RKO (cell line): ENCODE data around the gene UBA1.
A peak's percentile ranks its signal among the peaks of the same experiment; 100 is the strongest.

Source experiments
- DNase-seq: peaks from one replicate; pipeline ENCODE4 v3.0.0-alpha.2; 2016; ENCODE audit warnings: low spot score

Gene UBA1

DNA sequence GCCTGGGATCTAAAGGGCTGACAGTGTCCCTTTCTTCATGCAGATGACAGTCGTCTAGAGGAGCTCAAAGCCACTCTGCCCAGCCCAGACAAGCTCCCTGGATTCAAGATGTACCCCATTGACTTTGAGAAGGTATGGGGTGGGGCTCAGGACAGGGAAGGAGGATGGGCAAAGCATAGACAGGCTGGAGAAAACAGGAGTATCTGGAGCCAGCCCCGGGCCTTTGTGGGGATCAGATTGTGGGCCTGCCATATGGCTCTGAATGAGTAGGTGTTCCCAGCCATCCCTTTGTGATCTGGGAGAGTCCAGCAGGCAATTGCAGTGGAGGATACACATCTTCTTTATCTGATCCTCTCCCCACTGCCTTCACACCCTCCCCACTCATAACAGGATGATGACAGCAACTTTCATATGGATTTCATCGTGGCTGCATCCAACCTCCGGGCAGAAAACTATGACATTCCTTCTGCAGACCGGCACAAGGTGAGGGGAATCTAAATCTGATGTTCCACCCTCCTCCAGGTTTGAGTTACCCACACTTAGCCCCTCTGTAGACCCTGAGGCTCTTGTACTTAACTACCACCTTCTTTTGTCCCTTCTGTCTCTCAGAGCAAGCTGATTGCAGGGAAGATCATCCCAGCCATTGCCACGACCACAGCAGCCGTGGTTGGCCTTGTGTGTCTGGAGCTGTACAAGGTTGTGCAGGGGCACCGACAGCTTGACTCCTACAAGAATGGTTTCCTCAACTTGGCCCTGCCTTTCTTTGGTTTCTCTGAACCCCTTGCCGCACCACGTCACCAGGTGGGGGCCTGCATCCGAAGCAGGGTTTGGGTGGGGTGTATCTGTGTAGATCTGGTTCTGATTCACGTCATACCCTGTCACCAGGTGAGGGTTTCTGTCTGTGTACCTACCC, 19.0 kb downstream of the UBA1 start:
- DNase-seq: no peak

DNA sequence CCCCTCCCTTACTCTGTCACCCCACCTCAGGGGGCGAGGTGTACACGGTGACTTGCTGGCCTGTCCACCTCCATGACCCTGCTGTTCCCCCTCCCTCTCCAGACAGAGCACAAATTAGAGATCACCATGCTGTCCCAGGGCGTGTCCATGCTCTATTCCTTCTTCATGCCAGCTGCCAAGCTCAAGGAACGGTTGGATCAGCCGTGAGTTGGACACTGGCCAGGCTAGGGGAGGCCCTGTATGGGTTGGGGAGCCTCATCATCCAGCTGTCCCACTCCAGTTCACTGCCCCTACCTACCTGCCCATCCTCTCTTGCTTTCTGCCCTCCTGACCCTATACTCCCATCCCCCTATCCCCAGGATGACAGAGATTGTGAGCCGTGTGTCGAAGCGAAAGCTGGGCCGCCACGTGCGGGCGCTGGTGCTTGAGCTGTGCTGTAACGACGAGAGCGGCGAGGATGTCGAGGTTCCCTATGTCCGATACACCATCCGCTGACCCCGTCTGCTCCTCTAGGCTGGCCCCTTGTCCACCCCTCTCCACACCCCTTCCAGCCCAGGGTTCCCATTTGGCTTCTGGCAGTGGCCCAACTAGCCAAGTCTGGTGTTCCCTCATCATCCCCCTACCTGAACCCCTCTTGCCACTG, 20.9 kb downstream of the UBA1 start:
- no peak for DNase-seq

DNA sequence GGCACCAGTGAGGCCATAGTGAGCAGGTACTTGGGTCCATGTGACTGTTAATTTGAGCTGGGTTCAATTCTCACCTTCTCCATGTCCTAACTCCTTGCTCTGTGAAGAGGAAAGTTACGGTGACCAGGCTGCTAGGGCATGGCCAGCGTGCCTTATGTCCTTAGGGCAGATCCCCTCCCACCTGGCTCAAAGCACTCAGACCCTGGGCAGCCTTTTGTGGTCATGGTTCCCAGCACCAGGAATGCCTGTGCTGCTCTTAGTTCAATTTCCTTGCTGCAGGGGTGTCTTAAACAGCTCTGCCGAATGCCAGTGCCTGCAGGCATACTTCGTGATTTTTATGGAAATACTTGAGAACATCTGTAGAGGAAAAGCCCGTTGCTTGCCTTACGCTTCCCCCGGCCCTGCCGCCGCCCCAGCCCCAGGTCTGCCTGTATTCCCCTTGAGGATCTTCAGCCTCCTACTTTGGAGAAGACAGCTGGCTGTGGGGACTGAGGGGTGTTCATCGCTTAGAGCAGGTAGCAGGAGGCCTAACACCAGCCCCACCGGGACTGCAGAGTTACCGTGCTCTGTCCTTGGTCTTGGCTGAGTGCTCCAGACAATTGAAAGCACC, 21.8 kb downstream of the UBA1 start:
- DNase-seq: no peak

DNA sequence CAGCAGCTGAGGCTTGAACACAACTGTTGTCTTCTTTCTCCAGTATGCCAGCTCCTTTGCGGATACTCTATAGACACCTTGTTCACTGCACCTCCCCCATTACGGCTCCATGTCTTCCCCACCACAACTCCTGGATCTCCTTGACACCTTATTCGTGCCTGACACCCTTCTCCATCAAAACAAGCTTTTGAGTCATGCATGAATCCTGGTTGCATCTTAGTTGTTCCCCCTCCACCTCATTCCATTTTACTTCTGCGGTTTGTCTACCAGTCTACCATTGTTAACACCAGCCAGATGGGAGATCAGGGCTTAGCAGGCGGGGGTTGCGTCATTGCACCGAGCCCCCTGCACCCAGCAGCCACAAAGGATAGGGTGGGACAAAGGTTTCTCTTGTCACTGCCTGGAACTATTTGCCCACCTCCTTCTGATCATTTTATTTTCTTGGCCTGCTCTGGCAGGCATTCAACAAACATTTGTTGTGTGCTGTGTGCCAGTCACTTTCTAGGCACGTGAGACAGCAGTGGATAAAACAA, 22.8 kb downstream of the UBA1 start:
- no peak for DNase-seq

DNA sequence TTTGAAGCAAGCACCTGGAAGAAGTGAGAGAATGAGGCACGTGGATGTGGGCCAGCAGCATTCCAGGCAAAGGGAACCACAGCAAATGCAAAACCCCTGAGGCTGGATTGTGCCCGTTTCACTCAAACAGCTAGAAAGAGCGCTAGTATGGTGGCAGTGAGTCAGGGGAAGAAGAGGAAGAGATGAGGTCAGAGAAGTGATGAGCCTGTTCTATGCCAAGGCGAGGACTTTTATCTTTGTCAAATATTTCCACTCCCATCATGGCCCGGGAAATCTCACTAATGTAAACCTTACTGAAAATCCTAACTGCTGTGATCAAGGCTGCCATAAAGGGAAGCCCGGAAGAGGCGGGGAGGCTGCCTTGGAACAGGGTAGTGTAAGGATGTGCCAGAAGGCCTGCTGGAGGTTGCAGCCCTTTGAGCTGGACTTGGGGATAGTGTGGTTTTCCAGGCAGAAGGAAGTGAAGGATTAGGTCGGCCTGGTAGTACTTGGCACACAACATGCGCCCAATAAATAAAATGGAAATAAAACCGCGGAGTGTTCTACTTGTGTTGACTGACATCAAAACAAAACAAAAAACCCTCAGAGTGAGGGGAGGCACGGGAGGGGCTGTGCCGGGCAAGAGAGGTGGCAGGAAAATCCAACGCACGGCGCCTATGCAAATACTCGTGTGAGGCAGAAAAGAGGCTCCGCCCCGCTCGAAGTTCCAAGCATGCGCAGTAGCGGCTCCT, 23.7 kb downstream of the UBA1 start:
- DNase-seq: peak; percentile 84

DNA sequence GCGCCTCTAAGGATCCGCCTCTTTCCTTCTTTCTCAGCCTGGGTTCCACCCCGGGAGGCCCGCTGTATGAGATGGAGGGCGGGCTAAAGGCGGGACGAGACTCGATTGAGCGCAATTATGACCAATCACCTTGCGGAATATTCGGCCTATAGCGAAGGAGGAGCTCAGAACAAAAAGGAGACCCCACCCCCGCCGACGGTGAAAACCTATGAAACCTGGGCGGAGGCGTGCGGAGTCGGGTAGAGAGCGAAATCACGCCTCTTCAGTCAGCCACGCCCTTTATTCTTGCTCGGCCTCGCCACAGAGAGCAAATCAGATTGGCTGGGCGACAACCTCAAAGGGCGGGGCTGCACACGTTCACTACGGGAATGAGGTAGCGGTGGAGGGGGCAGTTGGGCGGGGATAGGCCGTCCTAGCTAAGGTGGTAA, 24.2 kb downstream of the UBA1 start:
- peak; percentile 99 for DNase-seq

DNA sequence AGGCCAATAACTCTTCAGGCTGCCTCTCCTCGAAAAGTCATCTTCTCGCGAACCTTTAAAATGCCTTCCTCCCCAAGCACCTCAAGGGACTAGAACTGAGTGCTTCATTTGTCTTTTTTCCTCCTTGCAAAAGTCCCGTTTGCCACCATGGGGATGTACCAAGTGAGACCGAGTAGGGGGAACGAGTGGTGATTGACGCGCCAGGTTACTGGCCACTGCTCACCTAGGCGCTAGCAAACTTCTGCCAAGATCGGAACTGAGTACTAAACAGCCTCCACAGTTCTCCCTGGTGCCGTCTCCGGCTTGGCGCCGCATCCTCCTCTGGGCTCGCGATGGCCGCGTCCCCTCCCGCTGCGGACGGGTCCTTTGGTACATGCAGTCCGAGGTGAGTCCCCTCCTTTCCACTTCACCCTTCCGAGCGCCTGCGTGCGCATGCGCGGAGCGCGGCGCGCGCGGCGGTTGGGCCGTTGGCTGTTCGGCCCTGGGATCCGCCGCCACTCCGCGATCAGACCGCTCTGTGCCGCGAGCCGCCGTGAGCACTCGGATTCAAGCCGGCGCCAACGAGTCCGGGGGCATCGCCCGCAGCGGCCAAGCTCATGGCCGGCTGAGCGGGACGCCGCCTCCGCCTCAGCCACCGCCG, 24.8 kb downstream of the UBA1 start, which contains the start of gene CDK16:
Gene CDK16, plus strand, starts transcription at position 402 of the 640 bp plus-strand sequence. CDS start 4,877 bp downstream, outside the sequence.
- DNase-seq: peak; percentile 85

DNA sequence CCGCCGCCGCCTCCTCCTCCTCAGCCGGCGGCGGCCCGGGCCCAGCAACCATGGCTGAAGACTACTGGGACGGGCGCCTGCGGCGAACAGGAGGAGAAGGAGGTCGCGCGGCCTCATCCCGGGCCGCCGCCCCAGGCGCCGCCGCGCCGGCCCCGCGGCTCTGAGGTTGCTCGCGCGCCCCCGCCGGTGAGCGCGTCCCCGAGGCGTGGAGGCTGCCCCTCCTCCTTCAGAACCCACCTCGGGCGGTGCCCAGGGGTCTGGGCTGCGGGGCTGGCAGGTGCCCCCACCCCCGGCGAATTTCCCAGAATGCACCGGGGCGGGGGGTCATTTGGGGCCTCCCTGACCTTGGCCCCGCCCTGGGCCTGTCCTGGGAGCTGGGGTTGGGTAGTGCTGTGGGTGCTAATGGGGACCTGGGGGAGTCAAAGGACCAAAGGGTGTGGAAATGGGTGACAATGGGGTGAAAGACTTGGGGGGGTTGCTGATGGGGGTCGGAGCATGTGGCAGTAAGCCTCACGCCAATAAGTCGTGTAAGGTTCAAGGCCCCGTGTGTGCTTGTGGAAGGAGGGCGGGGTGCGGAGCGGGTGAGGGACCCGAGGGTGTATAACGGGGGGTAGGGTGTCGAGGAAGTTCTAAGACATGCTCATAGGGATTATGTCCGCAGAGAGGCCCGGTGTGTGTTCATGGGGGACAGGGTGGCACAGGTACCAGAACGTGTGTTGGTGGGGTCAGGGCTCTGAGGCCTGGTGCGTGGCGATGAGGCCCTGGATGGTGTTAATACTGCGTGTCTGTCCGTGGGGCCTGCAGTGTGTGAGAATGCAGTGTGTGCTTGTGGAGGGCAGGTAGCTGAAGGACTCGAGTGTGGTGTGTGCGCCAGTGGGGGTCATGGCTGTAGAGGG, 25.5 kb downstream of the UBA1 start:
- no peak for DNase-seq

DNA sequence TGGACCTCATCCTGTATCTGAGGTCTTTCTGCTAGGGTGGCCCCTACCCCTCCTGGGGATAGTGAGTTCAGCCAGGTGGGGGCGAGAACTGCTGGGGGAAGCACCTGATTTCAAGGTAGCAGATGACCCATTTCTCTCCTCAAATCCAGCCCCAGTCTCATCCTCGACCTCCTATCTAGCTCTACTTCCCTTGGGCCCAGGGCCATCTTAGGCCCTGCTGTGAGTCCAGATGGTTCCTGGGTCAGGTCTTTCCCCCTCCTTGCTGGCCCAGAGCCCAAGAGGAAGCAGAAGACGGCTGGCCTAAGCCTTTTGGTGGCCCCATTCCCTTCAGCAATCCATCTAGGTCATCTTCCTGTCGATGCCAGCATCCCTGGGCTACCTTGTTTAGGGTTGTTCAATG, 28.1 kb downstream of the UBA1 start:
- DNase-seq: no peak

DNA sequence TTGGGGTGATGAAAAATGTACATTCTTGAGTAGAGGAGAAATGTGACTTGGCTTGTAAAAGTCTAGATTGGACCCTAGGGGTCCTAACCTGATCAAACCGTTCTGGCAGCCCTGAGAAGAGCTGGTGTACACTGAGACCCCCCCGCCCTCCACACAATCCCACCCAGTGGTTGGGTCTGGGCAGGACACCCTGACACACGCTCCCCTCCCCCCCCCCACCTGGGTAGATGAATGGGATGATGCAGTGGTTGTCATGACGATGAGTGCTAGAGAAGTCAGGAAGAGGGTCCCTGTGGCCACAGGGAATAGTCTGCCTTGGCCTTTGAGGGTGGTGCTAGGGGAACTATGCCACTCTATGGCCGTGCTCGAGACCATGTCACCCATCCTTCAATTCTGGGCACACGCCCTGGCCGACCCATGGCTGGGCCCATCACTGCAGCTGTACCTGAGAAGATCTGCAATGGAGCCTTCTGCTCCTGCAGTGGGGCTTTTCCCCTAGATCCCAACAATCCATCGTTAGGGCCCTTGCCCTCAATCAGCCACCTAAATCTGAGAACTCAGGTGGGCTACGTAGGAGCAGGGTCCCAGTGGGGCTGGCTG, 29.2 kb downstream of the UBA1 start:
- no peak for DNase-seq

DNA sequence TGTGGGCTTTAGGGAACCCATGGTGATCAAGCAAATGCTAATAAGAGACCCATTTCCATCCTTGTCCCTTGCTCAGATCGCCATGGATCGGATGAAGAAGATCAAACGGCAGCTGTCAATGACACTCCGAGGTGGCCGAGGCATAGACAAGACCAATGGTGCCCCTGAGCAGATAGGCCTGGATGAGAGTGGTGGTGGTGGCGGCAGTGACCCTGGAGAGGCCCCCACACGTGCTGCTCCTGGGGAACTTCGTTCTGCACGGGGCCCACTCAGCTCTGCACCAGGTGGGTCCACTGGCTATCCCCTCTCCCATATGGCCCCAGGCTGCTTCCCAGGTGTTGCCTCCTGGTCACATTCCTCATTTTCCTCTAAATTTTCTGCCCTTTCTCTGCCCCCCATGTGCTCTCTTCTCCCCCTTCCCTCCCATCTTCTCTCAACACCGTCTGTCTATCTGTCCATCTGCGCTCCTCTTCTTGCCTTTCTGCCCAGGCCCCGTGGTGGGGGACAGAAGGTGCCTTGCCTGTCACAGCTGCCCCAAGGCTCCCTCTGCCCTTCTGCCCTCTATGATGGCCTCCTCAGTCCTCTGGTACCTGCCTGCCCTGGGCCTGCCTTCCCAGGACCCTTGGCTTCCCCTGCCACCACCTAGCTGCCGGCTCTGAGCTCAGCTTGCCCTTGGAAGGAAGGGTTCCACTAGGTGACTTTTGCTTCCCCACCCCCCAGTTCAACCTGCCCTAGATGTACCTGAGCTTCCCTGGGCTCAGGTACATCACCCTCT, 30.0 kb downstream of the UBA1 start:
- DNase-seq: no peak

DNA sequence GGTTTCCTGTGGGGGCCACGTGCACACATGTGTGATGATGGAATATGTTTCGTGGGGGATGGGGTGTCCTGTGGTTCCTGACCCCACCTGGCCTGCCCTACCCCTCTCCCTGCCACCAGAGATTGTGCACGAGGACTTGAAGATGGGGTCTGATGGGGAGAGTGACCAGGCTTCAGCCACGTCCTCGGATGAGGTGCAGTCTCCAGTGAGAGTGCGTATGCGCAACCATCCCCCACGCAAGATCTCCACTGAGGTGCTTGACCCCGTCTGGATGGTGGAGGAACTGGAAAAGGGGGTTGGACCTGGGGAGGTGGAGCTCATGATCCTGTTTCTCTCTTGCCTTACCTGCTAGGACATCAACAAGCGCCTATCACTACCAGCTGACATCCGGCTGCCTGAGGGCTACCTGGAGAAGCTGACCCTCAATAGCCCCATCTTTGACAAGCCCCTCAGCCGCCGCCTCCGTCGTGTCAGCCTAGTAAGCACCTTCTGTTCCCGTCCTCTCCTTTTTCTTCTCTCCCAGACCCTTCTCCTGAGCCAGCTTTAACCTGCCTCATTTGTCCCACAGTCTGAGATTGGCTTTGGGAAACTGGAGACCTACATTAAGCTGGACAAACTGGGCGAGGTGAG, 30.8 kb downstream of the UBA1 start:
- DNase-seq: no peak

DNA sequence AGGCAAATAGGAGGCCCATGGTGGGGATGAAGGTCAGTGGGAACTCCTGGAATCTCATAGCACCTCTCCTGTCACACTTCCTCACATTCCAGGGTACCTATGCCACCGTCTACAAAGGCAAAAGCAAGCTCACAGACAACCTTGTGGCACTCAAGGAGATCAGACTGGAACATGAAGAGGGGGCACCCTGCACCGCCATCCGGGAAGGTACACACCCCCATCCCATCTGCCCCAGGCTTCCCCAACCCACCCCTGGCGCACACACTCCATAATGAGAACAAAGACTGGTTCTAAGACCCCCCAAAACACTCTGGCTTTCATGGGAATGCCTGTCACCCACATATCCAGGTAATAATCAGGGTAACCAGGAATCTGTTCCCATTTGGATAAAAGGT, 31.3 kb downstream of the UBA1 start:
- DNase-seq: no peak

DNA sequence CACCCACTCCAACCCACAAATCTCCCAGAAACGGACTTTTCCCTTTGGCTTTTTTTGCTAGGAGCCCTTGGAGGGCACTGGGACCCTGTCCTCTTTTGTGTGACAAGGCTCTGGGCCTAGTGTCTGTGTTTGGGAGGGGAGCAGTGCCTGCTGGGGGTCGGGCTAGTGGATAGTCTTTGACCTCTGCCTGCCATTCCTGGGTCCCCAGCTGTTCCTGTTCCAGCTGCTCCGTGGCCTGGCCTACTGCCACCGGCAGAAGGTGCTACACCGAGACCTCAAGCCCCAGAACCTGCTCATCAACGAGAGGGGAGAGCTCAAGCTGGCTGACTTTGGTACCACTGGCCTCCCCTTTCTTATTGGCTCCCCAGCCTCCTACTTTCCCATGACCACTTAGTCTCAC, 32.4 kb downstream of the UBA1 start:
- no peak for DNase-seq

DNA sequence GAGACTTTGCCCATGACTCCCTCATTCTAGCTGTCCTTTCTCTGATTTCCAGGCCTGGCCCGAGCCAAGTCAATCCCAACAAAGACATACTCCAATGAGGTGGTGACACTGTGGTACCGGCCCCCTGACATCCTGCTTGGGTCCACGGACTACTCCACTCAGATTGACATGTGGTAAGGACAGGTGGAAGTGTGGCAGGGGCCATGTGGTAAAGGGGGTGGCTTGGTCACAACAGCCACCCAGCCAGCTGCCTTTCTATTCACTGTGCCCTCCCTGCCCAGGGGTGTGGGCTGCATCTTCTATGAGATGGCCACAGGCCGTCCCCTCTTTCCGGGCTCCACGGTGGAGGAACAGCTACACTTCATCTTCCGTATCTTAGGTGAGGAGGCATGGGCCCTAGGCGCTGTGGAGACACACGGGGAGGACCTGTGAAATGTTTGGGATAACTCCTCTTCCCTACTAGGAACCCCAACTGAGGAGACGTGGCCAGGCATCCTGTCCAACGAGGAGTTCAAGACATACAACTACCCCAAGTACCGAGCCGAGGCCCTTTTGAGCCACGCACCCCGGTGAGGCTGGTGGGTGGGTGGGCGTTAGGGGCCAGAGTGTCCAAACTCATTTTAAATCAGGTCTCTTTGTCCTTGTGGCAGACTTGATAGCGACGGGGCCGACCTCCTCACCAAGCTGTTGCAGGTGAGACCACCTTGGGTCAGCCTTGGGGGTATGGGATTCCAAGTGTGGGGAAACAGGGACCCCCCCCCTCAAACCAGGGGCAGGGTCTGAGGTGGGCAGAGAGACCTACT, 33.1 kb downstream of the UBA1 start:
- no peak for DNase-seq

DNA sequence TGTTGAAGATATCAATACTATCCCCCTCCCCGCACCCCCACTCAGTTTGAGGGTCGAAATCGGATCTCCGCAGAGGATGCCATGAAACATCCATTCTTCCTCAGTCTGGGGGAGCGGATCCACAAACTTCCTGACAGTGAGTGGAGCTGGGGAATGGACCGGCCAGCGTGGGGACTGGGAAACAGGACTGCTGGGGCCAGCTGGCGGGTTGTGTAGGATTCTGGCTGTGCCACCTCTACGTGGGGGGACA, 33.6 kb downstream of the UBA1 start:
- no peak for DNase-seq

DNA sequence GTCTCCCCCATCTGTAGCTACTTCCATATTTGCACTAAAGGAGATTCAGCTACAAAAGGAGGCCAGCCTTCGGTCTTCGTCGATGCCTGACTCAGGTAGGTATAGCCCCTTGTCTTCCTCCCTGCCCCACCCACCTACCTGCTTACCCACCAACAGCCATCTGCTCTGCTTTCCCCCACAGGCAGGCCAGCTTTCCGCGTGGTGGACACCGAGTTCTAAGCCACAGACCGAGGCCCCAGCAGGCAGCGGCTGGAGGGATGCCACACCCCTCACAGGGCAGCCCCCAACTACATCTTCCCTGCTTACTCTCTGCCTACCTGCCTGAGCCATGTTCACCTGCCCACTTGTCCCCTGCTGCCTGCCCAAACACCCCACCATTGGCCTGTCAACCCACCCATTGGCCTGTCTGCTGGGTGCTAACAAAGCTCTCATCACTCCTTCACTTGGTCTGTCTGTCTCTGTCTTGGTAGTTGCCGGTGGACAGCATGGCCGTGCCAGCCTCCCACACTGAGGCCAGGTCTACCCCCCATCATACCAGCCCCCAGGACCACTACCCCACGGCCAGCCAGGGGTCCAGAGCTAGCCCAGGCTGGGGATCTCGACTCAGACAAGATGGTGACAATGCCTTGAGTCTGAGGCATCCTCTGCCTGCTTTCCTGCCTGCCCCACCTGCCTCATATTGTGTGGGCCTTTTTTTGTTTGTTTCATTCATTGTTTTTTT, 35.1 kb downstream of the UBA1 start:
- DNase-seq: no peak

DNA sequence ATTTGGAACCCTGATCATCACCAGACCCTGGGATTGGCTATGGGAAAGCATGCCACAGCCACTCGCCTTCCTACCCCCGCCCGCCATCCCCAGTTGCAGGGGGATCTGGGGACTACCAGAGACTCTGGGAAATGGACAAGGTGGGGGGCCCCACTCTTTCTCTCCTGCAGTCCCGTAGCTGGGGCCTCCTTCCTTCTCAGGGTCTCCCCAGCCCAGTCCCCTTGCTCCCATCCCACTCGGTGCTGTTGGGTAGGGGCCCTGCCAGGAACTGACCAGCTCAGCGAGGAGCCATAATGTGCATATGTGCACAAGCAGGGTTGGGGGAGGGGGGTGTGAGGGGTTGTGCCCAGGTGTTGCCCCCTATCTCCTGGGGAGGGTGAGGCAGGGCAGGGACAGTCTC, 35.8 kb downstream of the UBA1 start:
- DNase-seq: no peak
